Liver (tissue), 9 donors: Measurements from ENCODE around the gene PODXL2. TPM values are rescaled to one million over a fixed set of nuclear protein-coding genes. Genes with fewer than 3 reads are reported as not detected.

ENCODE experiments used
- DNase-seq: peaks from one replicate; pipeline ENCODE4 v3.0.0-alpha.2; 2017; ENCODE audit warnings: low spot score
- H3K27ac ChIP-seq, 2 donors: one replicate each; pipeline ENCODE4 v1.7.0; 2013; ENCODE audit warnings: inconsistent platforms in 2 of 2, low read length in 2 of 2, control low read depth in 1 of 2, low read depth in 1 of 2, mild to moderate bottlenecking in 1 of 2
- H3K27me3 ChIP-seq, 4 donors: one replicate each; pipeline versions ENCODE4 v1.6.1 to v1.7.0; 2013; ENCODE audit warnings: low read length in 3 of 4, inconsistent platforms in 1 of 4, mild to moderate bottlenecking in 1 of 4, moderate library complexity in 1 of 4; ENCODE audit not compliant: control insufficient read depth in 4 of 4, insufficient read depth in 4 of 4
- H3K36me3 ChIP-seq, 4 donors: one replicate each; pipeline versions ENCODE4 v1.6.1 to v1.7.0; 2013; ENCODE audit warnings: low read length in 3 of 4, mild to moderate bottlenecking in 3 of 4, low read depth in 1 of 4, moderate library complexity in 1 of 4; ENCODE audit not compliant: control insufficient read depth in 4 of 4, insufficient read depth in 3 of 4
- H3K4me1 ChIP-seq, 4 donors: one replicate each; pipeline versions ENCODE4 v1.6.1 to v1.7.0; 2013; ENCODE audit warnings: low read length in 3 of 4, mild to moderate bottlenecking in 3 of 4, moderate library complexity in 1 of 4; ENCODE audit not compliant: control insufficient read depth in 4 of 4, insufficient read depth in 4 of 4
- H3K4me3 ChIP-seq, 3 donors: one replicate each; pipeline versions ENCODE4 v1.6.1 to v1.7.0; 2013; ENCODE audit warnings: low read length in 3 of 3, control low read depth in 1 of 3, low read depth in 1 of 3, mild to moderate bottlenecking in 1 of 3
- H3K9ac ChIP-seq, 2 donors: one replicate each; pipeline ENCODE4 v1.7.0; 2013; ENCODE audit warnings: low read length in 2 of 2, mild to moderate bottlenecking in 2 of 2, moderate library complexity in 2 of 2, control low read depth in 1 of 2, low read depth in 1 of 2
- H3K9me3 ChIP-seq, 4 donors: one replicate each; pipeline versions ENCODE4 v1.6.1 to v1.7.0; 2013; ENCODE audit warnings: low read length in 3 of 4; ENCODE audit not compliant: control insufficient read depth in 4 of 4
- ATF3 ChIP-seq: IDR thresholded peaks from 2 replicates; pipeline ENCODE4 v1.6.1; 2016; ENCODE audit warnings: antibody characterized with exemption
- CTCF ChIP-seq: fragments of 150-350 bp; IDR thresholded peaks from 2 replicates; pipeline ENCODE4 v1.5.1; 2017; ENCODE audit warnings: improper control_type of control experiment, low read depth, low read length; ENCODE audit not compliant: missing input control
- EGR1 ChIP-seq, 2 donors: IDR thresholded peaks; 2 replicates each; pipeline ENCODE4 v1.6.1; 2016 to 2018; ENCODE audit warnings: antibody characterized with exemption in 2 of 2, low read depth in 2 of 2
- FOXA1 ChIP-seq: IDR thresholded peaks from 2 replicates; pipeline ENCODE4 v1.6.1; 2016; ENCODE audit warnings: antibody characterized with exemption
- GABPA ChIP-seq, 2 donors: IDR thresholded peaks in 1 of 2; conservative IDR thresholded peaks in 1 of 2; 2 replicates each; pipeline ENCODE4 v1.6.1; 2016; ENCODE audit warnings: antibody characterized with exemption in 2 of 2, mild to moderate bottlenecking in 1 of 2, moderate library complexity in 1 of 2
- HNF4A ChIP-seq, 2 donors: conservative IDR thresholded peaks; 2 replicates each; pipeline ENCODE4 v1.6.1; 2016; ENCODE audit warnings: antibody characterized with exemption in 2 of 2, mild to moderate bottlenecking in 2 of 2
- HNF4G ChIP-seq: IDR thresholded peaks from 2 replicates; pipeline ENCODE4 v1.6.1; 2016; ENCODE audit warnings: antibody characterized with exemption
- JUND ChIP-seq, 2 donors: IDR thresholded peaks; 2 replicates each; pipeline ENCODE4 v1.6.1; 2016; ENCODE audit warnings: antibody characterized with exemption in 2 of 2
- MAX ChIP-seq: IDR thresholded peaks from 2 replicates; pipeline ENCODE4 v1.6.1; 2016; ENCODE audit warnings: antibody characterized with exemption
- NR2F2 ChIP-seq: IDR thresholded peaks from 2 replicates; pipeline ENCODE4 v1.6.1; 2016; ENCODE audit warnings: antibody characterized with exemption
- RAD21 ChIP-seq, 2 donors: IDR thresholded peaks; 2 replicates each; pipeline ENCODE4 v1.6.1; 2016; ENCODE audit warnings: antibody characterized with exemption in 2 of 2, mild to moderate bottlenecking in 2 of 2
- REST ChIP-seq: IDR thresholded peaks from 2 replicates; pipeline ENCODE4 v1.6.1; 2016; ENCODE audit warnings: antibody characterized with exemption, mild to moderate bottlenecking
- RXRA ChIP-seq, 2 donors: IDR thresholded peaks; 2 replicates each; pipeline ENCODE4 v1.6.1; 2017 to 2018; ENCODE audit warnings: antibody characterized with exemption in 2 of 2, mild to moderate bottlenecking in 1 of 2
- SP1 ChIP-seq: IDR thresholded peaks from 2 replicates; pipeline ENCODE4 v1.6.1; 2018; ENCODE audit warnings: antibody characterized with exemption, mild to moderate bottlenecking
- TAF1 ChIP-seq: conservative IDR thresholded peaks from 2 replicates; pipeline ENCODE4 v1.6.1; 2016; ENCODE audit warnings: antibody characterized with exemption, mild to moderate bottlenecking
- YY1 ChIP-seq: IDR thresholded peaks from 2 replicates; pipeline ENCODE4 v1.6.1; 2016; ENCODE audit warnings: antibody characterized with exemption, mild to moderate bottlenecking
- ZBTB33 ChIP-seq: IDR thresholded peaks from 2 replicates; pipeline ENCODE4 v1.6.1; 2016; ENCODE audit warnings: antibody characterized with exemption
- WGBS: extraction: QIAGEN DNeasy Blood & Tissue Kit; methylation state at CpG from one replicate; pipeline ENCODE4 v1.1.7; 2013; 5-methylcytosine and 5-hydroxymethylcytosine counted together
- polyA plus RNA-seq, 2 donors: library from polyadenylated mRNA; stranded (reverse) in 1 of 2; unstranded in 1 of 2; fragments of 200-250 nt in 1 of 2; fragments of >200 nt in 1 of 2; fragmentation: Nextera tagmentation in 1 of 2; extraction: Ambion mirVana in 1 of 2; gene quantifications; one replicate each; pipeline versions ENCODE4 v1.2.1 to v1.2.3, GENCODE V29; 2013 to 2015
- total RNA-seq, 2 donors: library from RNA; depleted of rRNA; stranded (reverse); fragments of >200 nt; gene quantifications; one replicate each; pipeline ENCODE4 v1.2.3, GENCODE V29; 2014
- donor health status: healthy.
- donor health status: healthy.
- donor health status: healthy.
- donor health status: healthy.
- donor health status: healthy.

The PODXL2 gene
- total and polyA plus RNA-seq, 4 donors: 0.47 to 1.4 (median 0.88) TPM

GRCh38 chr3:127645371-127646015 lies 16.5 kb downstream of the PODXL2 start:
- Histone ChIP-seq H3K27me3 (no peaks in the 10 kb centered on the region), H3K4me3 (no peak overlapping the region), H3K4me1 (no peaks in the 10 kb centered on the region), H3K9me3 (no peaks in the 10 kb centered on the region), H3K36me3 (no peaks in the 10 kb centered on the region), H3K9ac (no peak overlapping the region), H3K27ac (no peak overlapping the region)
- DNase-seq: no peak
- TF ChIP-seq RAD21 (IDR thresholded peaks at IDR 0.05): no peak
- TF ChIP-seq YY1: no peak
- TF ChIP-seq HNF4G: no peak
- no peak for TF ChIP-seq MAX
- no peak for TF ChIP-seq SP1
- no peak for TF ChIP-seq EGR1 (IDR thresholded peaks at IDR 0.05; ENCODE audit: low read depth in 2 of 2)
- no peak for TF ChIP-seq CTCF
- TF ChIP-seq GABPA (IDR thresholded peaks at IDR 0.05 in 1 of 2, conservative IDR thresholded peaks at IDR 0.05 in 1 of 2): no peak
- TF ChIP-seq NR2F2: no peak
- TF ChIP-seq JUND (IDR thresholded peaks at IDR 0.05): no peak
- TF ChIP-seq REST: no peak
- TF ChIP-seq ZBTB33: no peak
- TF ChIP-seq FOXA1: no peak
- WGBS: 95% methylated on average over 8 of the region's 8 CpGs

- H3K27me3 ChIP-seq: no peaks in the 10 kb centered on the region
- no peak overlapping the region for H3K4me3 ChIP-seq
- no peaks in the 10 kb centered on the region for H3K9me3 ChIP-seq
- TF ChIP-seq MAX (no peak), FOXA1 (no peak), SP1 (no peak), RAD21 (IDR thresholded peaks at IDR 0.05) (peak in 1 of 2 donors; percentile 7), YY1 (no peak), HNF4G (no peak), GABPA (IDR thresholded peaks at IDR 0.05 in 1 of 2, conservative IDR thresholded peaks at IDR 0.05 in 1 of 2) (no peak), CTCF (no peak), HNF4A (conservative IDR thresholded peaks at IDR 0.05) (peak in 1 of 2 donors; percentile 44), TAF1 (no peak), JUND (IDR thresholded peaks at IDR 0.05) (no peak), ZBTB33 (no peak), RXRA (IDR thresholded peaks at IDR 0.05) (peak in 1 of 2 donors; percentile 14), EGR1 (IDR thresholded peaks at IDR 0.05; ENCODE audit: low read depth in 2 of 2) (no peak), ATF3 (no peak)
- WGBS: 76% methylated on average over 10 of the region's 10 CpGs
- H3K9ac ChIP-seq: no peak overlapping the region
- no peak for DNase-seq
- no peaks in the 10 kb centered on the region for H3K36me3 ChIP-seq
- H3K4me1 ChIP-seq: no peaks in the 10 kb centered on the region
- no peak overlapping the region for H3K27ac ChIP-seq
These were observed 17.6 kb downstream of the PODXL2 start for GRCh38 chr3:127646501-127647046.
